OCI-LY1 (cell line): ENCODE results near the gene SQOR.

Experiments used
- EZH2 ChIP-seq: fragments of 200-600 bp; sonication (generic), shearing (Covaris generic); IDR thresholded peaks from 2 replicates; pipeline ENCODE4 v1.8.0; 2017; ENCODE audit warnings: borderline replicate concordance, mixed run types, mild to moderate bottlenecking, antibody characterized with exemption, low read length, moderate library complexity, mixed read lengths
- TF ChIP-seq, protein P1 (sequence below): fragments of 200-600 bp; sonication (generic), shearing (Covaris generic); IDR thresholded peaks from 2 replicates; pipeline ENCODE4 v1.5.1; 2017; ENCODE audit warnings: mild to moderate bottlenecking, antibody characterized with exemption, low read length, moderate library complexity, mixed read lengths

DNA sequence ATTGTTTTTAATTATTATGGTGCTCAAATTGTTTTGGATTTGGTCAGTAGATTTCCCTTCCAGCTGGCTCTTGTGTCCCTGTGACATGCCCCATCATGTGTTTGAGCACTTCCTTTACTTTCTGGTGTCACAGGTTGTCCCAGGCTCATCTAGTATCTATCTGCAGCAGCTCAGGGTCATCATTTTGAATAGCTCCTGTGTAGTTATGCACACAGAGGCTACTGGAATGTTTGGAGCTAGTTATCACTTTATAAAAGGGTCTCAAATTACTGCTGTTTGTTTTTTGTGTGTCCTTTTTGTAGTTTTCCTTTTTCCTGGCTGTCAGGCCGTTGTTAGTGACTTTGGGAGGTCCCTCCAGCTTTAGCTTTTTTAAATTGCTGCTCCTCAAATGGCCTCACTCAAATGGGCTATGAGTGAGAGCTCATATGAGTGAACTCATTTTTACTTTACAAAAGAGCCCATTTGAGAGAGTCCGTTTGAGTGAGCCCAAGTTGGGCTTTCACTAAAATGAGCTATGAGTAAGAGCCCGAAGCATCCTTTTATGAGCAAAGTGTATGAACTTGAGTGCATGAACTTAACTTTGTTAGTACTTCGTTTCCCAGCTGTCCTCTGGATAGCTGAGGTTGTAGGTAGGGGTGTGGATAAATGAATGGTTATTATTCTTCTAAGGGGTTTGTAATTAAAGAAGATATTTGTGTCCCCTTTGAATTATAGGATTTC, 43.8 kb downstream of the SQOR start:
- TF ChIP-seq, protein P1, sequence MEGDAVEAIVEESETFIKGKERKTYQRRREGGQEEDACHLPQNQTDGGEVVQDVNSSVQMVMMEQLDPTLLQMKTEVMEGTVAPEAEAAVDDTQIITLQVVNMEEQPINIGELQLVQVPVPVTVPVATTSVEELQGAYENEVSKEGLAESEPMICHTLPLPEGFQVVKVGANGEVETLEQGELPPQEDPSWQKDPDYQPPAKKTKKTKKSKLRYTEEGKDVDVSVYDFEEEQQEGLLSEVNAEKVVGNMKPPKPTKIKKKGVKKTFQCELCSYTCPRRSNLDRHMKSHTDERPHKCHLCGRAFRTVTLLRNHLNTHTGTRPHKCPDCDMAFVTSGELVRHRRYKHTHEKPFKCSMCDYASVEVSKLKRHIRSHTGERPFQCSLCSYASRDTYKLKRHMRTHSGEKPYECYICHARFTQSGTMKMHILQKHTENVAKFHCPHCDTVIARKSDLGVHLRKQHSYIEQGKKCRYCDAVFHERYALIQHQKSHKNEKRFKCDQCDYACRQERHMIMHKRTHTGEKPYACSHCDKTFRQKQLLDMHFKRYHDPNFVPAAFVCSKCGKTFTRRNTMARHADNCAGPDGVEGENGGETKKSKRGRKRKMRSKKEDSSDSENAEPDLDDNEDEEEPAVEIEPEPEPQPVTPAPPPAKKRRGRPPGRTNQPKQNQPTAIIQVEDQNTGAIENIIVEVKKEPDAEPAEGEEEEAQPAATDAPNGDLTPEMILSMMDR = no peak
- TF ChIP-seq EZH2 = no peak
